H9 (cell line): ENCODE results near the gene PBX1. TPM values are rescaled to one million over a fixed set of nuclear protein-coding genes. Genes with fewer than 3 reads are reported as not detected.

Experiments used
- DNase-seq: peaks from one replicate; pipeline ENCODE4 v3.0.0-alpha.2; 2017
- H2AFZ ChIP-seq: one replicate; pipeline ENCODE4 v1.6.1; 2013; ENCODE audit warnings: mild to moderate bottlenecking, low read length, control low read depth, moderate library complexity
- H2AK5ac ChIP-seq: 2 replicates; pipeline ENCODE4 v1.6.1; 2013; ENCODE audit warnings: low read length, control low read depth, mixed read lengths; ENCODE audit not compliant: insufficient read length
- H2BK120ac ChIP-seq: one replicate; pipeline ENCODE4 v1.6.1; 2013; ENCODE audit warnings: low read depth, mild to moderate bottlenecking, low read length, control low read depth, inconsistent platforms; ENCODE audit not compliant: poor library complexity, severe bottlenecking
- H2BK12ac ChIP-seq: 2 replicates; pipeline ENCODE4 v1.6.1; 2013; ENCODE audit warnings: low read length, control low read depth, mixed read lengths, low read depth; ENCODE audit not compliant: insufficient read length
- H2BK15ac ChIP-seq: 2 replicates; pipeline ENCODE4 v1.6.1; 2013; ENCODE audit warnings: low read depth, low read length, control low read depth
- H2BK20ac ChIP-seq: one replicate; pipeline ENCODE4 v1.6.1; 2013; ENCODE audit warnings: low read depth, mild to moderate bottlenecking, low read length, control low read depth, inconsistent platforms; ENCODE audit not compliant: poor library complexity, severe bottlenecking
- H2BK5ac ChIP-seq: 2 replicates; pipeline ENCODE4 v1.6.1; 2013; ENCODE audit warnings: low read length, control low read depth, mixed read lengths; ENCODE audit not compliant: insufficient read length
- H3K14ac ChIP-seq: 2 replicates; pipeline ENCODE4 v1.6.1; 2013; ENCODE audit warnings: low read length, control low read depth; ENCODE audit not compliant: insufficient read depth
- H3K18ac ChIP-seq: 2 replicates; pipeline ENCODE4 v1.6.1; 2013; ENCODE audit warnings: low read depth, mild to moderate bottlenecking, mixed read lengths, low read length, control low read depth; ENCODE audit not compliant: insufficient read length
- H3K23ac ChIP-seq: 2 replicates; pipeline ENCODE4 v1.6.1; 2013; ENCODE audit warnings: low read length, control low read depth, mixed read lengths, low read depth; ENCODE audit not compliant: insufficient read length
- H3K23me2 ChIP-seq: 2 replicates; pipeline ENCODE4 v1.6.1; 2013; ENCODE audit warnings: low read depth, mild to moderate bottlenecking, mixed read lengths, low read length, control low read depth; ENCODE audit not compliant: insufficient read length, poor library complexity, severe bottlenecking
- H3K27ac ChIP-seq: 2 replicates; pipeline ENCODE4 v1.5.1; 2013; ENCODE audit warnings: low read length, control low read depth, mixed read lengths, low read depth; ENCODE audit not compliant: insufficient read length
- H3K27me3 ChIP-seq: 2 replicates; pipeline ENCODE4 v1.6.1; 2013; ENCODE audit warnings: low read length, control low read depth, inconsistent platforms; ENCODE audit not compliant: insufficient read depth
- H3K4ac ChIP-seq: 2 replicates; pipeline ENCODE4 v1.6.1; 2013; ENCODE audit warnings: low read depth, mild to moderate bottlenecking, control low read depth, inconsistent platforms, low read length, moderate library complexity
- H3K4me1 ChIP-seq: 2 replicates; pipeline ENCODE4 v1.6.1; 2013; ENCODE audit warnings: low read length, control low read depth, inconsistent platforms; ENCODE audit not compliant: insufficient read depth
- H3K4me2 ChIP-seq: 2 replicates; pipeline ENCODE4 v1.6.1; 2013; ENCODE audit warnings: low read length, control low read depth, mixed read lengths; ENCODE audit not compliant: insufficient read length, insufficient read depth
- H3K56ac ChIP-seq: 2 replicates; pipeline ENCODE4 v1.6.1; 2013; ENCODE audit warnings: low read depth, mild to moderate bottlenecking, mixed read lengths, low read length, control low read depth; ENCODE audit not compliant: insufficient read length
- H3K79me1 ChIP-seq: 2 replicates; pipeline ENCODE4 v1.6.1; 2013; ENCODE audit warnings: low read depth, mild to moderate bottlenecking, moderate library complexity, low read length, control low read depth, inconsistent platforms; ENCODE audit not compliant: insufficient read depth, poor library complexity, severe bottlenecking
- H3K79me2 ChIP-seq: 2 replicates; pipeline ENCODE4 v1.6.1; 2013; ENCODE audit warnings: low read length, control low read depth, inconsistent platforms; ENCODE audit not compliant: insufficient read depth
- H3K9ac ChIP-seq: 2 replicates; pipeline ENCODE4 v1.6.1; 2013; ENCODE audit warnings: low read length, control low read depth, mixed read lengths; ENCODE audit not compliant: insufficient read length; ENCODE audit errors: extremely low read depth
- H3K9me3 ChIP-seq: one replicate; pipeline ENCODE4 v1.6.1; 2013; ENCODE audit warnings: low read depth, low read length, inconsistent platforms; ENCODE audit not compliant: control insufficient read depth
- H3T11ph ChIP-seq: one replicate; pipeline ENCODE4 v1.6.1; 2013; ENCODE audit warnings: mild to moderate bottlenecking, low read length, control low read depth, inconsistent platforms
- H4K20me1 ChIP-seq: one replicate; pipeline ENCODE4 v1.6.1; 2013; ENCODE audit not compliant: control insufficient read depth, insufficient read length, insufficient read depth
- H4K5ac ChIP-seq: 2 replicates; pipeline ENCODE4 v1.6.1; 2013; ENCODE audit warnings: low read depth, mild to moderate bottlenecking, mixed read lengths, low read length, control low read depth; ENCODE audit not compliant: insufficient read length
- H4K8ac ChIP-seq: replicated peaks from 2 replicates; pipeline ENCODE4 v1.6.1; 2013; ENCODE audit warnings: low read length, control low read depth, mixed read lengths, low read depth; ENCODE audit not compliant: insufficient read length
- H4K91ac ChIP-seq: 2 replicates; pipeline ENCODE4 v1.6.1; 2013; ENCODE audit warnings: low read depth, mild to moderate bottlenecking, moderate library complexity, mixed read lengths, low read length, control low read depth; ENCODE audit not compliant: insufficient read length
- H3K27ac Mint-ChIP-seq, 3 experiments: 2 replicates in 2 of 3; 3 replicates in 1 of 3; pipeline ENCODE4 v1.8.0; 2020 to 2021; ENCODE audit warnings: mixed read lengths in 3 of 3, mild to moderate bottlenecking in 1 of 3, moderate library complexity in 1 of 3
- H3K27me3 Mint-ChIP-seq: 2 replicates; pipeline ENCODE4 v1.8.0; 2021; ENCODE audit warnings: low read depth, mild to moderate bottlenecking, moderate library complexity, mixed read lengths
- H3K36me3 Mint-ChIP-seq, 3 experiments: 2 replicates in 2 of 3; 3 replicates in 1 of 3; pipeline ENCODE4 v1.8.0; 2020 to 2021; ENCODE audit warnings: low read depth in 3 of 3, mixed read lengths in 3 of 3; ENCODE audit not compliant: insufficient read depth in 1 of 3
- H3K4me1 Mint-ChIP-seq, 2 experiments: 2 replicates each; pipeline ENCODE4 v1.8.0; 2020; ENCODE audit warnings: mixed read lengths in 2 of 2
- H3K4me3 Mint-ChIP-seq, 2 experiments: 2 replicates in 1 of 2; 3 replicates in 1 of 2; pipeline ENCODE4 v1.8.0; 2020 to 2021; ENCODE audit warnings: mild to moderate bottlenecking in 2 of 2, mixed read lengths in 2 of 2, moderate library complexity in 1 of 2
- H3K9me3 Mint-ChIP-seq, 2 experiments: 2 replicates in 1 of 2; 3 replicates in 1 of 2; pipeline ENCODE4 v1.8.0; 2020; ENCODE audit warnings: mild to moderate bottlenecking in 2 of 2, mixed read lengths in 2 of 2, moderate library complexity in 1 of 2
- CTCF ChIP-seq: fragments of 200-600 bp; sonication (generic); conservative IDR thresholded peaks from 3 replicates; pipeline ENCODE4 v1.8.0; 2021; ENCODE audit warnings: antibody characterized with exemption, mild to moderate bottlenecking
- WGBS: extraction: QIAGEN DNeasy Blood & Tissue Kit; methylation state at CpG from one replicate; pipeline ENCODE4 v1.1.7; 2013; ENCODE audit warnings: missing lambda C conversion rate, low lambda C conversion rate, mixed read lengths; ENCODE audit not compliant: insufficient read length; ENCODE audit errors: extremely low coverage; 5-methylcytosine and 5-hydroxymethylcytosine counted together
- total RNA-seq: library from RNA; stranded (reverse); gene quantifications from 2 replicates; pipeline ENCODE4 v1.2.1, GENCODE V29; 2021

The PBX1 gene
- total RNA-seq, 1 experiment from 2014 or later, result 142 TPM

- Histone ChIP-seq H3K27ac (no peak overlapping the region), H3K4me2 (no peak overlapping the region), H4K8ac (no peak overlapping the region), H2BK120ac (no peak overlapping the region), H4K91ac (no peak overlapping the region), H3K56ac (no peak overlapping the region), H3K4ac (no peak overlapping the region), H2BK12ac (no peak overlapping the region), H3T11ph (no peak overlapping the region), H2AFZ (no peak overlapping the region), H3K79me2 (no peaks in the 10 kb centered on the region), H2BK15ac (no peak overlapping the region), H3K9ac (no peak overlapping the region), H3K27me3 (no peaks in the 10 kb centered on the region), H3K23ac (no peak overlapping the region), H3K14ac (no peak overlapping the region), H4K20me1 (no peaks in the 10 kb centered on the region), H2BK5ac (no peak overlapping the region), H3K18ac (no peak overlapping the region), H3K23me2 (no peaks in the 10 kb centered on the region), H3K4me1 (peaks cover 4% of the 10 kb centered on the region; the same call in 1 of the 2 replicates), H4K5ac (no peak overlapping the region), H3K9me3 (no peaks in the 10 kb centered on the region), H2BK20ac (no peak overlapping the region), H2AK5ac (no peak overlapping the region), H3K79me1 (no peaks in the 10 kb centered on the region)
- DNase-seq, result no peak
- Mint-ChIP-seq H3K9me3 (no peaks in the 10 kb centered on the region), H3K4me3 (no peak overlapping the region), H3K4me1 (peaks cover 18 to 21% of the 10 kb centered on the region in 2 experiments), H3K36me3 (no peaks in the 10 kb centered on the region), H3K27me3 (peaks cover 5% of the 10 kb centered on the region), H3K27ac (peak overlapping the region in 2 of 3 experiments; percentile 13 to 63; a peak in 3 of 7 replicates)
- WGBS, result no CpG with 5 or more reads among the region's 2 CpGs
- TF ChIP-seq CTCF, result no peak
These were observed 296.8 kb downstream of the PBX1 start for GRCh38 chr1:164855716-164856329.
